Measurements from ENCODE around the gene SERPINA12.

SERPINA12 gene

GRCh38 chr14:94543449-94544124, 34.3 kb upstream of the SERPINA12 start:
- no peak overlapping the region for H3K27ac Mint-ChIP-seq (ENCODE audit: low read depth)
- no peak overlapping the region for H3K4me3 Mint-ChIP-seq
- DNase-seq (ENCODE audit: low spot score in 2 of 2) = no peak
- H3K27me3 Mint-ChIP-seq = peaks cover 59% of the 10 kb centered on the region
- H3K4me1 Mint-ChIP-seq = no peaks in the 10 kb centered on the region
- H3K9me3 Mint-ChIP-seq = peaks cover 5% of the 10 kb centered on the region
- no peak for ATAC-seq (replicated peaks; ENCODE audit: extremely low read depth, poor library complexity, severe bottlenecking)
- H3K36me3 Mint-ChIP-seq (ENCODE audit: insufficient read depth) = peaks cover 1% of the 10 kb centered on the region

- Mint-ChIP-seq H3K9me3 (peaks cover 5% of the 10 kb centered on the region), H3K36me3 (ENCODE audit: insufficient read depth) (peaks cover under 1% of the 10 kb centered on the region), H3K27ac (ENCODE audit: low read depth) (no peak overlapping the region), H3K4me3 (no peak overlapping the region), H3K27me3 (peaks cover 62% of the 10 kb centered on the region), H3K4me1 (no peaks in the 10 kb centered on the region)
- ATAC-seq (replicated peaks; ENCODE audit: extremely low read depth, poor library complexity, severe bottlenecking) (no peak), DNase-seq (ENCODE audit: low spot score in 2 of 2) (no peak)
Observed at GRCh38 chr14:94542811-94543440, 33.7 kb upstream of the SERPINA12 start.

- H3K4me3 Mint-ChIP-seq = no peak overlapping the region
- H3K9me3 Mint-ChIP-seq = peaks cover 5% of the 10 kb centered on the region
- no peaks in the 10 kb centered on the region for H3K36me3 Mint-ChIP-seq (ENCODE audit: insufficient read depth)
- H3K4me1 Mint-ChIP-seq = no peaks in the 10 kb centered on the region
- ATAC-seq (replicated peaks; ENCODE audit: extremely low read depth, poor library complexity, severe bottlenecking) (no peak), DNase-seq (ENCODE audit: low spot score in 2 of 2) (no peak)
- peaks cover 69% of the 10 kb centered on the region for H3K27me3 Mint-ChIP-seq
- no peak overlapping the region for H3K27ac Mint-ChIP-seq (ENCODE audit: low read depth)
Observed at GRCh38 chr14:94542111-94542810, 33.0 kb upstream of the SERPINA12 start.

GRCh38 chr14:94541234-94541975, 32.1 kb upstream of the SERPINA12 start:
- ATAC-seq (replicated peaks; ENCODE audit: extremely low read depth, poor library complexity, severe bottlenecking) (no peak), DNase-seq (ENCODE audit: low spot score in 2 of 2) (no peak)
- Mint-ChIP-seq H3K27ac (ENCODE audit: low read depth) (no peak overlapping the region), H3K4me1 (no peaks in the 10 kb centered on the region), H3K27me3 (peaks cover 66% of the 10 kb centered on the region), H3K4me3 (no peak overlapping the region), H3K9me3 (peaks cover under 1% of the 10 kb centered on the region), H3K36me3 (ENCODE audit: insufficient read depth) (no peaks in the 10 kb centered on the region)

GRCh38 chr14:94540031-94540794, 30.9 kb upstream of the SERPINA12 start:
- no peak for ATAC-seq (replicated peaks; ENCODE audit: extremely low read depth, poor library complexity, severe bottlenecking)
- H3K4me3 Mint-ChIP-seq = no peak overlapping the region
- no peaks in the 10 kb centered on the region for H3K4me1 Mint-ChIP-seq
- H3K27me3 Mint-ChIP-seq = peaks cover 54% of the 10 kb centered on the region
- no peak for DNase-seq (ENCODE audit: low spot score in 2 of 2)
- no peaks in the 10 kb centered on the region for H3K36me3 Mint-ChIP-seq (ENCODE audit: insufficient read depth)
- H3K9me3 Mint-ChIP-seq = no peaks in the 10 kb centered on the region
- no peak overlapping the region for H3K27ac Mint-ChIP-seq (ENCODE audit: low read depth)

- no peak overlapping the region for H3K27ac Mint-ChIP-seq (ENCODE audit: low read depth)
- H3K36me3 Mint-ChIP-seq (ENCODE audit: insufficient read depth) = no peaks in the 10 kb centered on the region
- no peak overlapping the region for H3K4me3 Mint-ChIP-seq
- no peak for DNase-seq (ENCODE audit: low spot score in 2 of 2)
- no peaks in the 10 kb centered on the region for H3K9me3 Mint-ChIP-seq
- H3K4me1 Mint-ChIP-seq = no peaks in the 10 kb centered on the region
- peaks cover 51% of the 10 kb centered on the region for H3K27me3 Mint-ChIP-seq
- ATAC-seq (replicated peaks; ENCODE audit: extremely low read depth, poor library complexity, severe bottlenecking) = no peak
Observed at GRCh38 chr14:94539181-94539580, 29.9 kb upstream of the SERPINA12 start.

- H3K4me3 Mint-ChIP-seq = no peak overlapping the region
- H3K27me3 Mint-ChIP-seq = peaks cover 50% of the 10 kb centered on the region
- no peaks in the 10 kb centered on the region for H3K9me3 Mint-ChIP-seq
- DNase-seq (ENCODE audit: low spot score in 2 of 2) = no peak
- H3K27ac Mint-ChIP-seq (ENCODE audit: low read depth) = no peak overlapping the region
- H3K4me1 Mint-ChIP-seq = no peaks in the 10 kb centered on the region
- H3K36me3 Mint-ChIP-seq (ENCODE audit: insufficient read depth) = no peaks in the 10 kb centered on the region
- no peak for ATAC-seq (replicated peaks; ENCODE audit: extremely low read depth, poor library complexity, severe bottlenecking)
Observed at GRCh38 chr14:94538070-94538740, 28.9 kb upstream of the SERPINA12 start.

GRCh38 chr14:94536836-94537235, 27.6 kb upstream of the SERPINA12 start:
- Mint-ChIP-seq H3K27ac (ENCODE audit: low read depth) (no peak overlapping the region), H3K36me3 (ENCODE audit: insufficient read depth) (no peaks in the 10 kb centered on the region), H3K4me1 (no peaks in the 10 kb centered on the region), H3K4me3 (no peak overlapping the region), H3K9me3 (no peaks in the 10 kb centered on the region), H3K27me3 (peaks cover 54% of the 10 kb centered on the region)
- ATAC-seq (replicated peaks; ENCODE audit: extremely low read depth, poor library complexity, severe bottlenecking) (no peak), DNase-seq (ENCODE audit: low spot score in 2 of 2) (no peak)

GRCh38 chr14:94535506-94535905, 26.2 kb upstream of the SERPINA12 start:
- no peaks in the 10 kb centered on the region for H3K9me3 Mint-ChIP-seq
- ATAC-seq (replicated peaks; ENCODE audit: extremely low read depth, poor library complexity, severe bottlenecking) (no peak), DNase-seq (ENCODE audit: low spot score in 2 of 2) (no peak)
- peaks cover 45% of the 10 kb centered on the region for H3K27me3 Mint-ChIP-seq
- H3K4me1 Mint-ChIP-seq = no peaks in the 10 kb centered on the region
- no peaks in the 10 kb centered on the region for H3K36me3 Mint-ChIP-seq (ENCODE audit: insufficient read depth)
- H3K4me3 Mint-ChIP-seq = no peak overlapping the region
- no peak overlapping the region for H3K27ac Mint-ChIP-seq (ENCODE audit: low read depth)

GRCh38 chr14:94532447-94532846, 23.2 kb upstream of the SERPINA12 start:
- Mint-ChIP-seq H3K4me1 (no peaks in the 10 kb centered on the region), H3K36me3 (ENCODE audit: insufficient read depth) (peaks cover 1% of the 10 kb centered on the region), H3K27ac (ENCODE audit: low read depth) (no peak overlapping the region), H3K4me3 (no peak overlapping the region), H3K27me3 (peaks cover 31% of the 10 kb centered on the region), H3K9me3 (no peaks in the 10 kb centered on the region)
- ATAC-seq (replicated peaks; ENCODE audit: extremely low read depth, poor library complexity, severe bottlenecking) (no peak), DNase-seq (ENCODE audit: low spot score in 2 of 2) (no peak)

GRCh38 chr14:94531187-94531586, 21.9 kb upstream of the SERPINA12 start:
- ATAC-seq (replicated peaks; ENCODE audit: extremely low read depth, poor library complexity, severe bottlenecking) (no peak), DNase-seq (ENCODE audit: low spot score in 2 of 2) (no peak)
- no peaks in the 10 kb centered on the region for H3K9me3 Mint-ChIP-seq
- H3K36me3 Mint-ChIP-seq (ENCODE audit: insufficient read depth) = peaks cover 1% of the 10 kb centered on the region
- no peak overlapping the region for H3K27ac Mint-ChIP-seq (ENCODE audit: low read depth)
- H3K4me3 Mint-ChIP-seq = no peak overlapping the region
- no peaks in the 10 kb centered on the region for H3K4me1 Mint-ChIP-seq
- peaks cover 38% of the 10 kb centered on the region for H3K27me3 Mint-ChIP-seq
